GM12872 (cell line): ENCODE results near the gene FAM168A.

Experiments used
- CTCF ChIP-seq: IDR thresholded peaks from 3 replicates; pipeline ENCODE4 v1.5.1; 2011; ENCODE audit warnings: low read depth, mild to moderate bottlenecking, low read length, moderate library complexity; ENCODE audit not compliant: insufficient read depth

Gene FAM168A

GRCh38 chr11:73463359-73463758, 134.6 kb downstream of the FAM168A start:
- TF ChIP-seq CTCF = no peak

GRCh38 chr11:73461964-73462363, 135.9 kb downstream of the FAM168A start:
- TF ChIP-seq CTCF = no peak

- TF ChIP-seq CTCF = no peak
Measured at GRCh38 chr11:73461335-73461840, 136.5 kb downstream of the FAM168A start.

- no peak for TF ChIP-seq CTCF
Measured at GRCh38 chr11:73458201-73458600, 139.7 kb downstream of the FAM168A start.

- no peak for TF ChIP-seq CTCF
Measured at GRCh38 chr11:73454987-73455386, 142.9 kb downstream of the FAM168A start.

- TF ChIP-seq CTCF = no peak
Measured at GRCh38 chr11:73453562-73453961, 144.3 kb downstream of the FAM168A start.

GRCh38 chr11:73452726-73453125, 145.2 kb downstream of the FAM168A start:
- TF ChIP-seq CTCF = no peak
